ENCODE measurements around the gene PTPRA. TPM values are rescaled to one million over a fixed set of nuclear protein-coding genes. Genes with fewer than 3 reads are reported as not detected.

PTPRA gene
- total and polyA plus RNA-seq, 10 of the 15 experiments (the other 5 are each of a cell fraction or from before 2014, with no cell fraction given): 3.9 to 62.1 (median 34.6) TPM

GRCh38 chr20:2872459-2873009 is 747 bp upstream of the PTPRA start (continued):
- TF ChIP-seq RAD21 (IDR thresholded peaks at IDR 0.05; ENCODE audit: insufficient read depth, low read depth, low read length) (peak; percentile 52), POLR2A (IDR thresholded peaks at IDR 0.05; ENCODE audit: low read depth, low read length) (no peak), TCF12 (IDR thresholded peaks at IDR 0.05; ENCODE audit: low read depth, low read length) (0 out of 2 replicates have a peak, but pooled peaks have one; percentile 16), GABPA (IDR thresholded peaks at IDR 0.05; ENCODE audit: low read depth) (no peak), TBL1XR1 (IDR thresholded peaks at IDR 0.05; ENCODE audit: low read depth, low read length) (no peak), EZH2 (IDR thresholded peaks at IDR 0.05; ENCODE audit: borderline replicate concordance, control insufficient read depth, low read depth, low read length) (no peak), MLLT1 (IDR thresholded peaks at IDR 0.05) (no peak), HDAC6 (IDR thresholded peaks at IDR 0.05; ENCODE audit: unreplicated experiment) (peak; percentile 62), CEBPZ (IDR thresholded peaks at IDR 0.05; ENCODE audit: low read depth, low read length) (no peak), SMAD5 (IDR thresholded peaks at IDR 0.05; ENCODE audit: low read depth) (no peak), JUND (IDR thresholded peaks at IDR 0.05; ENCODE audit: low read depth, low read length) (no peak), SMC3 (IDR thresholded peaks at IDR 0.05; ENCODE audit: borderline replicate concordance, low read length) (peak; percentile 30; the same call in 1 of the 2 replicates), ESRRA (IDR thresholded peaks at IDR 0.05; ENCODE audit: low read length) (0 out of 2 replicates have a peak, but pooled peaks have one; percentile 11), STAT3 (IDR thresholded peaks at IDR 0.05; ENCODE audit: low read depth, low read length) (no peak), EGR1 (IDR thresholded peaks at IDR 0.05; ENCODE audit: borderline replicate concordance in 1 of 2, low read depth in 2 of 2, low read length in 2 of 2) (peak in 1 of 2 experiments; percentile 38; a peak in 1 of 3 replicates), IKZF2 (IDR thresholded peaks at IDR 0.05) (no peak), MTA3 (IDR thresholded peaks at IDR 0.05; ENCODE audit: borderline replicate concordance, low read length) (0 out of 2 replicates have a peak, but pooled peaks have one; percentile 42), HCFC1 (IDR thresholded peaks at IDR 0.05; ENCODE audit: low read length) (peak; percentile 4; the same call in 1 of the 2 replicates), IKZF1 (conservative IDR thresholded peaks at IDR 0.05) (no peak; the same call in none of the 2 replicates), MXI1 (IDR thresholded peaks at IDR 0.05; ENCODE audit: low read depth, low read length) (no peak), BHLHE40 (IDR thresholded peaks at IDR 0.05; ENCODE audit: borderline replicate concordance in 1 of 2, low read depth in 2 of 2, low read length in 1 of 2) (peak in 1 of 2 experiments; percentile 38; a peak in 1 of 4 replicates), RBBP5 (conservative IDR thresholded peaks at IDR 0.05) (no peak), LARP7 (IDR thresholded peaks at IDR 0.05) (no peak), POU2F2 (IDR thresholded peaks at IDR 0.05; ENCODE audit: borderline replicate concordance, low read depth, low read length) (peak; percentile 56; the same call in 1 of the 3 replicates), CHD2 (IDR thresholded peaks at IDR 0.05; ENCODE audit: borderline replicate concordance, low read depth, low read length) (no peak), BACH1 (IDR thresholded peaks at IDR 0.05; ENCODE audit: borderline replicate concordance) (peak; percentile 41; the same call in 1 of the 2 replicates), FOXK2 (IDR thresholded peaks at IDR 0.05) (no peak), SMARCA5 (IDR thresholded peaks at IDR 0.05) (peak; percentile 46)
